ENCODE results near the gene GEMIN7.

The GEMIN7 gene

GRCh38 chr19:45050036-45050435, 29.0 kb upstream of the GEMIN7 start:
- Mint-ChIP-seq H3K4me1 (ENCODE audit: low read depth) (peaks cover 36% of the 10 kb centered on the region), H3K27ac (peak overlapping the region; percentile 73), H3K4me3 (no peak overlapping the region), H3K36me3 (ENCODE audit: low read depth) (peaks cover 74% of the 10 kb centered on the region), H3K27me3 (no peaks in the 10 kb centered on the region), H3K9me3 (no peaks in the 10 kb centered on the region)
- DNase-seq, result no peak

- H3K9me3 Mint-ChIP-seq, result no peaks in the 10 kb centered on the region
- H3K4me1 Mint-ChIP-seq (ENCODE audit: low read depth), result peaks cover 18% of the 10 kb centered on the region
- H3K27me3 Mint-ChIP-seq, result no peaks in the 10 kb centered on the region
- DNase-seq, result no peak
- H3K36me3 Mint-ChIP-seq (ENCODE audit: low read depth), result peaks cover 74% of the 10 kb centered on the region
- H3K27ac Mint-ChIP-seq, result peak overlapping the region; percentile 3
- no peak overlapping the region for H3K4me3 Mint-ChIP-seq
Observed at GRCh38 chr19:45051929-45052579, 27.0 kb upstream of the GEMIN7 start.

- Mint-ChIP-seq H3K4me3 (no peak overlapping the region), H3K36me3 (ENCODE audit: low read depth) (peaks cover 96% of the 10 kb centered on the region), H3K4me1 (ENCODE audit: low read depth) (peaks cover 2% of the 10 kb centered on the region), H3K27me3 (no peaks in the 10 kb centered on the region), H3K9me3 (no peaks in the 10 kb centered on the region), H3K27ac (peak overlapping the region; percentile 52)
- DNase-seq, result no peak
Observed at GRCh38 chr19:45056831-45057230, 22.2 kb upstream of the GEMIN7 start.

GRCh38 chr19:45057444-45057843, 21.6 kb upstream of the GEMIN7 start:
- no peaks in the 10 kb centered on the region for H3K9me3 Mint-ChIP-seq
- peak overlapping the region; percentile 52 for H3K27ac Mint-ChIP-seq
- H3K4me1 Mint-ChIP-seq (ENCODE audit: low read depth), result peaks cover 2% of the 10 kb centered on the region
- H3K4me3 Mint-ChIP-seq, result no peak overlapping the region
- H3K36me3 Mint-ChIP-seq (ENCODE audit: low read depth), result peaks cover 96% of the 10 kb centered on the region
- no peak for DNase-seq
- H3K27me3 Mint-ChIP-seq, result no peaks in the 10 kb centered on the region

- peak overlapping the region; percentile 8 for H3K27ac Mint-ChIP-seq
- H3K36me3 Mint-ChIP-seq (ENCODE audit: low read depth), result peaks cover 97% of the 10 kb centered on the region
- DNase-seq, result no peak
- peaks cover 2% of the 10 kb centered on the region for H3K4me1 Mint-ChIP-seq (ENCODE audit: low read depth)
- H3K27me3 Mint-ChIP-seq, result no peaks in the 10 kb centered on the region
- no peaks in the 10 kb centered on the region for H3K9me3 Mint-ChIP-seq
- no peak overlapping the region for H3K4me3 Mint-ChIP-seq
Observed at GRCh38 chr19:45058622-45059159, 20.4 kb upstream of the GEMIN7 start.

GRCh38 chr19:45059258-45059965, 19.6 kb upstream of the GEMIN7 start:
- no peaks in the 10 kb centered on the region for H3K9me3 Mint-ChIP-seq
- no peak overlapping the region for H3K4me3 Mint-ChIP-seq

GRCh38 chr19:45061965-45062364, 17.1 kb upstream of the GEMIN7 start:
- no peaks in the 10 kb centered on the region for H3K9me3 Mint-ChIP-seq
- H3K27ac Mint-ChIP-seq, result no peak overlapping the region
- H3K4me1 Mint-ChIP-seq (ENCODE audit: low read depth), result peaks cover 2% of the 10 kb centered on the region
- no peaks in the 10 kb centered on the region for H3K27me3 Mint-ChIP-seq
- no peak for DNase-seq
- peaks cover 87% of the 10 kb centered on the region for H3K36me3 Mint-ChIP-seq (ENCODE audit: low read depth)
- no peak overlapping the region for H3K4me3 Mint-ChIP-seq

More at GRCh38 chr19:45059258-45059965, 19.6 kb upstream of the GEMIN7 start:
- peaks cover 92% of the 10 kb centered on the region for H3K36me3 Mint-ChIP-seq (ENCODE audit: low read depth)
- peaks cover 2% of the 10 kb centered on the region for H3K4me1 Mint-ChIP-seq (ENCODE audit: low read depth)
- H3K27me3 Mint-ChIP-seq, result no peaks in the 10 kb centered on the region
- H3K27ac Mint-ChIP-seq, result peak overlapping the region; percentile 2
- peak; percentile 84 for DNase-seq

- no peak overlapping the region for H3K27ac Mint-ChIP-seq
Observed at GRCh38 chr19:45063851-45064801, 14.9 kb upstream of the GEMIN7 start.

GRCh38 chr19:45066921-45067661, 12.0 kb upstream of the GEMIN7 start:
- H3K4me1 Mint-ChIP-seq (ENCODE audit: low read depth), result no peaks in the 10 kb centered on the region
- H3K36me3 Mint-ChIP-seq (ENCODE audit: low read depth), result peaks cover 79% of the 10 kb centered on the region

More at GRCh38 chr19:45063851-45064801, 14.9 kb upstream of the GEMIN7 start:
- peaks cover 2% of the 10 kb centered on the region for H3K4me1 Mint-ChIP-seq (ENCODE audit: low read depth)
- H3K9me3 Mint-ChIP-seq, result no peaks in the 10 kb centered on the region
- H3K36me3 Mint-ChIP-seq (ENCODE audit: low read depth), result peaks cover 81% of the 10 kb centered on the region
- H3K27me3 Mint-ChIP-seq, result no peaks in the 10 kb centered on the region
- no peak overlapping the region for H3K4me3 Mint-ChIP-seq
- no peak for DNase-seq

GRCh38 chr19:45068041-45068440, 11.0 kb upstream of the GEMIN7 start:
- no peak for DNase-seq
- H3K36me3 Mint-ChIP-seq (ENCODE audit: low read depth), result peaks cover 78% of the 10 kb centered on the region
- H3K4me1 Mint-ChIP-seq (ENCODE audit: low read depth), result no peaks in the 10 kb centered on the region
- no peak overlapping the region for H3K4me3 Mint-ChIP-seq
- no peaks in the 10 kb centered on the region for H3K9me3 Mint-ChIP-seq
- no peak overlapping the region for H3K27ac Mint-ChIP-seq
- no peaks in the 10 kb centered on the region for H3K27me3 Mint-ChIP-seq

More at GRCh38 chr19:45066921-45067661, 12.0 kb upstream of the GEMIN7 start:
- no peak overlapping the region for H3K27ac Mint-ChIP-seq
- H3K4me3 Mint-ChIP-seq, result no peak overlapping the region
- H3K9me3 Mint-ChIP-seq, result no peaks in the 10 kb centered on the region
- DNase-seq, result no peak
- H3K27me3 Mint-ChIP-seq, result no peaks in the 10 kb centered on the region

GRCh38 chr19:45069056-45069455, 10.0 kb upstream of the GEMIN7 start:
- Mint-ChIP-seq H3K27me3 (no peaks in the 10 kb centered on the region), H3K36me3 (ENCODE audit: low read depth) (peaks cover 73% of the 10 kb centered on the region), H3K27ac (peak overlapping the region; percentile 44), H3K9me3 (no peaks in the 10 kb centered on the region), H3K4me1 (ENCODE audit: low read depth) (no peaks in the 10 kb centered on the region), H3K4me3 (no peak overlapping the region)
- no peak for DNase-seq

GRCh38 chr19:45070214-45070613, 8.8 kb upstream of the GEMIN7 start:
- Mint-ChIP-seq H3K36me3 (ENCODE audit: low read depth) (peaks cover 74% of the 10 kb centered on the region), H3K4me1 (ENCODE audit: low read depth) (peaks cover 7% of the 10 kb centered on the region), H3K27ac (peak overlapping the region; percentile 26), H3K9me3 (no peaks in the 10 kb centered on the region), H3K4me3 (no peak overlapping the region), H3K27me3 (no peaks in the 10 kb centered on the region)
- DNase-seq, result no peak

- Mint-ChIP-seq H3K36me3 (ENCODE audit: low read depth) (peaks cover 70% of the 10 kb centered on the region), H3K27ac (peak overlapping the region; percentile 33), H3K4me1 (ENCODE audit: low read depth) (peaks cover 7% of the 10 kb centered on the region), H3K9me3 (no peaks in the 10 kb centered on the region), H3K4me3 (no peak overlapping the region), H3K27me3 (no peaks in the 10 kb centered on the region)
- no peak for DNase-seq
Observed at GRCh38 chr19:45070861-45071544, 8.1 kb upstream of the GEMIN7 start.

Measured in activated T-cell treated with anti-CD3 and anti-CD28 coated beads, Interleukin-2, amount 50 U/mL, for 24 hours (primary cell).